HG03565 (cell line): Measurements from ENCODE around the gene SLC36A3.
"Not testable (repeated sequence)": the region's sequence is repeated elsewhere in the genome, so short reads cannot be mapped to it uniquely, and the experiment has no call there.

Experiments used
- ATAC-seq: cut with Tn5 transposase; IDR thresholded peaks from one replicate; pipeline ENCODE4 v1.9.1; 2021; ENCODE audit warnings: mild to moderate bottlenecking, moderate library complexity; ENCODE audit not compliant: unreplicated experiment

The SLC36A3 gene

GRCh38 chr5:151264113-151264512 is 39.5 kb downstream of the SLC36A3 start:
- ATAC-seq = peak; percentile 64

- no peak for ATAC-seq
These were observed 41.0 kb downstream of the SLC36A3 start for GRCh38 chr5:151262532-151262931.

DNA sequence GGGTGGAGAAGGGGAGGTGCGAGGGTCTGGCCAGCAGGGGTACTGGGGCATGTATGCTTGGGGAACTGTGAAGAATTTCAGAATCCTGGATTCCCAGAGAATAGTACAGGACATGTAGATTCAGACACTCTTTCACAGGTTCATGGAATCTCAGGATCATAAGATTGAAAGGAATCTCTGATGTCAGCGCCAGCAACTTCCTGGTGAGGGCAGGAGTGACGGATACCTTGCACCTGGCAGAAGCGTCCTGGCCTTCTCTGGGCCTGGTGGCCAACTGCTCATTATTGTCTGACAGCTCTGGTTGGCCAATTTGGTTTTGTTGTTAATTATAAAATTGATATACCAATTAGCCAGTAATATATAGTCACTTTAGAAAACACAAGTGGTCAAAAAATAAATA is 43.6 kb downstream of the SLC36A3 start:
- ATAC-seq = no peak

DNA sequence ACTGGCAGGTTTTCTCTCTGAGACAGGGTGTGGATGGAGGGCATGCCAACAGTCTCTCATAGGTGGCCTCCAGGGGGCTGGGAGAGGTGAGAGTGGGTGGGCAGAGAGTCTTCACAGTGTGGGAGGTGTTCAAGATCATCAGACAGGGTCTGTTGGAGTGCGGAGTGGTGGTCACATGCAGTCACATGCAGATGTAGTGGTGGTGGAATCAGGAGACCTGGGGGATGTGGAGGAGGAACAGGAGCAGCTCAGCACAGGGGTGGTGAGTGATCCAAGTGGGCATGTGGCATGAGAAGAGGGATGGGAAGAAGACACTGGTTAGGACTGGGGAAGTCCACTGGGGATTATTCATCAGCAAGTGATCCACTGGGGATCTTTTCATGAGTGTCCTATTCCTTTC is 44.8 kb downstream of the SLC36A3 start:
- no peak for ATAC-seq

GRCh38 chr5:151258201-151258611 is 45.4 kb downstream of the SLC36A3 start:
- no peak for ATAC-seq

- peak; percentile 23 for ATAC-seq
These were observed 45.8 kb downstream of the SLC36A3 start for GRCh38 chr5:151257731-151258181.

DNA sequence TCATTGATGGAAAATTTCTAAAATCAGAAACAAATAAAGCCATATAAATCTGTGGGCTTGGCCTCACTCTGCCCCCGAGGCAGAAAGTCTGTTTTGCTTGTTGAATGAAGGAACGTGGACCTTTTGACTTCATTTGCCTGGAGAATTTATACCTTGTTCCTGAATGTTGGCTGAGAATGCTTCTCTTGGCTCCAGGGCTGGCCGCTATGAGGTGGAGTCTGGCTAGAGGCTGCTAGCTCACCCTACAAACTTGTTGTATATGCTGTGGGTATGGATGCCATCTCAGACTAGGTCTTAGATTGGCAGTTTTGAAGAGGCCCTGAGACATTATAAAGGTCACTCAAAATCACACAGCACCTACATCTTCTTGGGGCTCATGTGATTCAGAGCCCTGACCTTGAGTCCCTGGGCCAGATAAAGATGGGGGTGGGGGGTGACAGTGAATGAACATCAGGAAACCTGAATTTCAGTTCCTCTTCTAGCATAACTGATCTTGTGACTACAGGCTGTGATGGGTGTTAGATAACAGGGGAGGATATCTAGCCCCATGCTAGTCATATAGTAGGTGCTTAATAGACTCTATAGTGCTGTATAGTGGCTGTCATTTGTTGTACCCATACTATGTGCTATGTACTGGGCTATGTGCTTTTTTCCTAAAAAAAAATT is 47.8 kb downstream of the SLC36A3 start:
- peak; percentile 46 for ATAC-seq

- not testable (repeated sequence) for ATAC-seq
These were observed 48.6 kb downstream of the SLC36A3 start for GRCh38 chr5:151254990-151255389.

GRCh38 chr5:151254556-151254955 is 49.0 kb downstream of the SLC36A3 start:
- no peak for ATAC-seq

DNA sequence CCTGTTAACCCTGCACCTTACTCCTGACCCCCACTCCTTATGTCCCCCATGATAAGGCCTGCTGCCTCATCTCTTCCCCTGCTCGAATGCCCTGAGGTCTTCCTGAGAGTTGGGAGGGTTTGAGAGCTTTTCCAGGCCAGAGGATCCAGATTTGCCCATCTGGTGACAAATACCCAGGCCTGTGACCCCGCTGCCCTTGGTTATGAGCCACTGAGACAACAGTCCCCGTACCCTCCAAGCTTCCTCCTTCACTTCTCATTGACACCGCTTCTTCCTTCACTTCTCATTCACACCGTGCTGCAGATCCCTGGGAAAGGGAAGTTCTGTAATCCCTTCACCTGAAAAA is 50.0 kb downstream of the SLC36A3 start:
- ATAC-seq = no peak

DNA sequence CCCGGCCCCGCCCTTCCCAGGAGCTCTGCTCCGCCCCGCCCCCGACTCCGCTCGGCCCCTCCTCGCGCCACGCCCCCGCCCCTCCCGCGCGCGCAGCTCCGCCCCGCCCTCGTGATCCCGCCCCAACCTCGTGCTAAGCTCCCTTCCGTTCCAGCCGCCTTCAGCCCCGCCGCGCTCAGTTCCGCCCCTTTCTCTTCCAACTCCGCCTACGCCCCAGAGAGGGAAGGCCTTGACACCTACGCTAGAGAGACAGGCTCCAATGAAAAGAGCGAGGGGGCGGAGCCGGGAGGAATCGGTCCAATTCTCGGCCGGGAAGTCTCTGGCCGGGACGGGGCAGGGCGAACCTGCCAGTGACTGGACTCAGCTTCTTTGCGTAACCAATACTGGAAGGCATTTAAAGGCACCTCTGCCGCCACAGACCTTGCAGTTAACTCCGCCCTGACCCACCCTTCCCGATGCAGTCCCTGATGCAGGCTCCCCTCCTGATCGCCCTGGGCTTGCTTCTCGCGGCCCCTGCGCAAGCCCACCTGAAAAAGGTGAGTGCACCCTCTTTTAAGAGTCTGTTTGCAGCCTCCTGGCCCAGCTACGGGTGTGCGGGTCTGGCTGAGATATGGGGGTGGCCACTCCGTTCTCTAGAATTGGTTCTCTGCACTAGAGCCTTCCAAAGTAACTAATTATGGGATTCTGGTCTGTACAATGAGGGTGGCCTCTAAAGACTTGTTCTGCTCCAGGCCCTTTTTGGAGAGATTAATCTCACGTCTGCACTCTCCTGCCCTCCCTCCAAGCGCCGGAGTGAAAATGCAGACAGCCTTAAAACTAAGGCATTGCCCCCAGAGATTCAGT is 50.6 kb downstream of the SLC36A3 start, which contains the start of gene GM2A:
TSS of gene GM2A (plus strand) at position 424 of the 843 bp plus-strand sequence. CDS start at position 456, 32 bp downstream.
- ATAC-seq = peak; percentile 67

GRCh38 chr5:151251621-151252020 is 51.9 kb downstream of the SLC36A3 start:
- no peak for ATAC-seq

- ATAC-seq = no peak
These were observed 52.5 kb downstream of the SLC36A3 start for GRCh38 chr5:151251001-151251551.

GRCh38 chr5:151250346-151251000 is 53.1 kb downstream of the SLC36A3 start:
- ATAC-seq = no peak

DNA sequence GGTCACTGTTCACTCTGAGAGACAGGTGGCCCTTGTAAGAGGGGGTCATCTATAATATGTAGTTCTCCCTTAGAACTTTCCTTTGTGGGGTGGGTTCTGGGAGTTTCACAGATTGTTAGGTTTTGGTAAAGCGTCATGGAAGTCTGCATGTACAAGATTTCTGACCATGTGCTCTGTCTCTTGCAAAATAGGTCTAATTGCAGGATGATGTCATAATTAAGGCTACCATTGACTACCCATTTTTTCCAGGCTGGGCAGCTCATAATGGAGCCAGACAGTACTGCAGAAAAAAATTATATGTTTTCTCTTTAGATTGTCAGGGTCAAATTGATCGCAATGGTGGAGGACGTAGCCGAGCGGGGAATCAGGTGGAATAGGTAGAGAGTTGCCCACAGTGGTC is 54.3 kb downstream of the SLC36A3 start:
- no peak for ATAC-seq

DNA sequence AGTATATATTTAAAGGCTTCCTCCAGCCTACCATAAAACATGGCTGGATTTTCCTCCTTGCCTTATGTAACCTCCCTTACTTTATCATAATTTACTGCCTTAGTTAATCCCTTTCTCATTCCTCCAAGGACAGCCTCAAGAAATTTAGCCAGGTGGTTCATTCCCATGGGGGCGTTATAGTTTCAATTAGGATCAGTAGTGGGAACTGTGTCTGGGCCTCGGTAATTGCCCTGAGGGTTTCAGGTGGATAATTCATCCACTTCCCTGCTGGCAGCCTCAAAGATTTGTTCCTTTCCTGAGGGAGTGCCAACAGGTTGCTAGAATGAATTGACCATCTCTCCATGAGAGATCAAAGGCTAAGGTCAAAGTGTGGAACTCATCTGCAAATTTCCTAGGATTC is 54.9 kb downstream of the SLC36A3 start:
- ATAC-seq = no peak

DNA sequence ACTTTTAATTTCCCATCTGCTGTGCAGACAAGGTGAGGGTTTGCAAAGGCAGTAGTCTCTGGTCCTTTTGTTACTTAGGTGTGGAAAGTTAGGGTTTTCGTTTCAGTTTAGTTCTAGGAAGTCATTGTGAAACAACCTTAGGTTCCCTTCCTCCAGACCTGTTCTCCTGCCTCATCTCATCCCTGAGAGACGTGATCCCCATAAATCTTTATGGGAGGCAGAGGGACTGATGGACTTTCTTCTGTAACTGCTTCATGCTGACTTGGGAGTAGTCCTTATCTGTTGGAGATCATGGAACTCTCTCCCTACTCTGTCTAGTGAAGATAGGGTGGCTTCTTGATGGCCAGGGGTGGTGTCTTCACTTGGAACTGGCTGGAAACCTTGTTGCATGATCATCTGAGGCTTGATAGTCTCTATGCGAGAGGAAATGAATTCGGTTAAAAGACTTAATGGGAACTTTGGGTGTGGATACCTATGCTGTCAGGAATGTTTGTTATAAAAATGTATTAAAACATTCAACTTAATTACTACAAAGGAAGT is 57.8 kb downstream of the SLC36A3 start:
- ATAC-seq = no peak

DNA sequence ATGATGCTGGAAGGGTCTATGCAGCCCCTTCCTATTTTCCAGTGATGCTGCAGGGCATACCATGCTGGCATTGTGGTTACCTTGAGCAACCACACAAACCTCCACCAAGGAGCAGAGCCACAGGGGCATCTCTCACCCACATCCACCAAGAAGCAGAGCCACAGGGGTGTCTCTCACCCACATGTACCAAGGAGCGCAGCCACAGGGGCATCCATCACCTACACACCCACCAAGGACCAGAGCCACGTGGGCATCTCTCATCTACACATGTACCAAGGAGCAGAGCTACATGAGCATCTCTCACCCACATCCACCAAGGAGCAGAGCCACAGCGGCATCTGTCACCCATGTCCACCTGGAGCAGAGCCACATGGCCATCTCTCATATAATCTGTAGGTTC is 59.4 kb downstream of the SLC36A3 start:
- no peak for ATAC-seq

DNA sequence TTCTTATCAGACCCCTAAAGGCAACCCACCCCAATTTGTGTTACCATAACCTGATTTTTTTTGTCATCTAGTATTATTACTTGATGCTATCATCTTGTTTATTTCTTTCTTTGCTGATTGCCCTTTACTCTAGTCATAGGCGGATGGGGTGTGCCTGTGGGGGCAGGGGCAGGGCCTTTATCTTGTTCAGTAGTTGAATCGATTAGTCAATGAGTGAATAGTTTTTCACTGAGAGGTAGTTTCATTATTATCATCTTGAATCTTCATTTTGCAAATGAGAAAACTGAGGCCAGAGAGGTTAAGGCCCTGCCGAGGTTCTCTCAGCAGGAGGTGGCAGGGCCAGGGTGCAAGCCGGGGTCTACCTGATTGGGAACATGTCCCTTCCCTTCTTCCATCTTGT is 60.0 kb downstream of the SLC36A3 start:
- no peak for ATAC-seq

- ATAC-seq = no peak
These were observed 60.4 kb downstream of the SLC36A3 start for GRCh38 chr5:151243127-151243526.
